Effector CD4-positive, alpha-beta T cell (primary cell): Measurements from ENCODE around the gene ZNF688.
"Not testable (repeated sequence)": the region's sequence is repeated elsewhere in the genome, so short reads cannot be mapped to it uniquely, and the experiment has no call there.

Experiments
- DNase-seq: peaks from one replicate; pipeline ENCODE4 v3.0.0-alpha.2; 2020

ZNF688 gene

GRCh38 chr16:30532285-30533145 lies 39.0 kb downstream of the ZNF688 start:
- DNase-seq, result no peak

DNA sequence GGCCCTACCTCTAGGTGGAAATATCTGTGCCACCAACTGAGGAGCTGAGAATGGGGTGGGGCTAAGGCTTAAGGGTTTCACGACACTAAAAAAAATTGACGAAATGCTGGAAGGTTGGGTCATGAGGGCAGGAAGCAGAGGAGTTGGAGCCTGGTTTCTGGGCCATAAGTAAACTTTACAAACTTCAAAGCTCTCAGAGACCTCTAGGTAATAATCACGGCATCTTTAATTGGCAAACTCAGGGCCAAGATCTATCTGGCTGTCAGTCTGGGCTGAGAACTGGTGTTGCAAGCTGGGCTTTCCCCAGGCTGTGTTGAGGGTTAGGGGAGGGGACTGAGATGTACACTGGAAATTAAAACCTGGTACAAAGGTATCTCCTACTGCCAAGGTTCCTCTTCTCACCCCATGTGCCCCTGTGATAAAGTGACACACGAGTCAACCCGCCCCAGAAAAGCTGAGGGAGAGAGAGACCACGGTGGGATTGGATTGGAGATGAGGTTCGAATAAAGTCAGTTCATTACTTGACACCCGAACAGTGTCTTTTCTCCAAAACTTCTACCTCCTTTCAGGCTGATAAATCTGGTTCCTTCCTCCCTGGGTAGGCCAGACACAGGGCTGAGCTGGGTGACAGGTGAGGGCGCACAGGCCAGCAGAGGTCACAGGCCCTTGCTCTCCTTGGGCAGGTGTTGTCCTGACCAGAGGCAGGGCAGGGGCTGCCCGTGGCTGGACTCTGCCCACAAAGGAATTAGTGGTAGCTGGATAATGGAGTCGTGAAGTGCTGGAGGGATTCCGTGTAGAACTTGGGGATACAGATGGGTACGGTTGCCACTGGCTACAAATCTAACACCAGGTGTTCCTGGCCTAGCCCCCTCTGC lies 41.1 kb downstream of the ZNF688 start:
- DNase-seq, result no peak

GRCh38 chr16:30528799-30529457 lies 42.6 kb downstream of the ZNF688 start:
- no peak for DNase-seq

GRCh38 chr16:30527635-30528178 lies 43.8 kb downstream of the ZNF688 start:
- DNase-seq, result no peak

- DNase-seq, result peak; percentile 82
Observed at GRCh38 chr16:30526823-30527634, 44.5 kb downstream of the ZNF688 start.

- DNase-seq, result no peak
Observed at GRCh38 chr16:30526137-30526822, 45.2 kb downstream of the ZNF688 start, which contains the start of gene ZNF768. Gene ZNF768, minus strand, starts transcription at chr16:30526566. Its CDS starts 153 bp downstream, at chr16:30526413.

DNA sequence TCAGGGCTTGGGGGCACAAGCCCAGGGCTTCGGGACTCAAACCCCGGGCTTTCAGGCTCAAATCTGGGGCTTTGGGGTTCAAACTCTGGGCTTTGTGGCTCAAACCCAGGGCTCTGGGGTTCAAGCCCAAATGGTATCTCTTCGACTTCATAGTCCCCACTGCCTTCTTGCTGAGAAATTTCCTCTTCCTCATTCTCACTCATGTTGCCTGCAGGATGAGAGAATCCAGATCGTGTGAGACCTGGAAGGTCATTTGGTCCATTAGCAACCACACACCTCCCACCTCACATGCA lies 45.7 kb downstream of the ZNF688 start:
- no peak for DNase-seq

DNA sequence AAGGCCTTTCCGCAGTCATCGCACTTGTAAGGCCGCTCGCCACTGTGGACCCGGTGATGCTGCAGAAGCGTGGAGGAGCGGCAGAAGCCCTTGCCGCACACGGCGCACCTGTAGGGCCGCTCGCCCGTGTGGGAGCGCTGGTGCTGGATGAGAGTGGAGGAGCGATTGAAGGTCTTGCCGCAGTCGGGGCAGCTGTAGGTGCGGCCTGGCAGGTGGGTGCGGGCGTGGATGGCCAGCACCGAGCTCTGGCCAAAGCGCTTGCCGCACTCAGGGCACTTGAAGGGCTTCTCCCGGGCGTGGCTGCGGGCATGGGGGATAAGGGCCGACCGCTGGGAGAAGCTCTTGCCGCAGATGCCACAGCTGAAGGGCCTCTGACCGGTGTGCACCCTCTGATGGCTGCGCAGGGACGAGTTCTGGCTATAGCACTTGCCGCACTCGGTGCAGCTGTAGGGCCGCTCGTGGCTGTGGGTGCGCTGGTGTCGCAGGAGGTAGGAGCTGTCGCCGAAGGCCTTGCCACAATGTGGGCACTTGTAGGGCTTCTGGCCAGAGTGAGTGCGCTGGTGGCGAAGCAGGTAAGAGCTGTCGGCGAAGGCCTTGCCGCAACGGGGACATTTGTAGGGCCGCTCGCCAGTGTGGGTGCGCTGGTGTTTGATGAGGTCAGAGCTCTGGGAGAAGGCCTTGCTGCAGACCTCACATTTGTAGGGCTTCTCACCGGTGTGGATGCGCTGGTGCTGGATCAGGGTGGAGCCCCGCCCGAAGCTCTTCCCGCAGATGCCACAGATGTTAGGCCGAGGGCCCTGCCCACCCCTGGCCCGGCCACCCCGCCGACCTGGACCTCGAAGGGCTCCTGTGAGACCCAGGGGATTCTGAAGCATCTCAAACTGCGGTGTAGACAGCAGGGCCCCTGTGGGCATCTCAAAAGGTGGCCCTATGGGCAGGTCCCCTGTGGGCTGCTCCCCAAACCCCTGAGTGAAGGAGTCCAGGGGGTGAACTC lies 46.6 kb downstream of the ZNF688 start:
- no peak for DNase-seq

- DNase-seq, result no peak
Observed at GRCh38 chr16:30523768-30524574, 47.5 kb downstream of the ZNF688 start.

GRCh38 chr16:30522702-30523463 lies 48.6 kb downstream of the ZNF688 start:
- not testable (repeated sequence) for DNase-seq

DNA sequence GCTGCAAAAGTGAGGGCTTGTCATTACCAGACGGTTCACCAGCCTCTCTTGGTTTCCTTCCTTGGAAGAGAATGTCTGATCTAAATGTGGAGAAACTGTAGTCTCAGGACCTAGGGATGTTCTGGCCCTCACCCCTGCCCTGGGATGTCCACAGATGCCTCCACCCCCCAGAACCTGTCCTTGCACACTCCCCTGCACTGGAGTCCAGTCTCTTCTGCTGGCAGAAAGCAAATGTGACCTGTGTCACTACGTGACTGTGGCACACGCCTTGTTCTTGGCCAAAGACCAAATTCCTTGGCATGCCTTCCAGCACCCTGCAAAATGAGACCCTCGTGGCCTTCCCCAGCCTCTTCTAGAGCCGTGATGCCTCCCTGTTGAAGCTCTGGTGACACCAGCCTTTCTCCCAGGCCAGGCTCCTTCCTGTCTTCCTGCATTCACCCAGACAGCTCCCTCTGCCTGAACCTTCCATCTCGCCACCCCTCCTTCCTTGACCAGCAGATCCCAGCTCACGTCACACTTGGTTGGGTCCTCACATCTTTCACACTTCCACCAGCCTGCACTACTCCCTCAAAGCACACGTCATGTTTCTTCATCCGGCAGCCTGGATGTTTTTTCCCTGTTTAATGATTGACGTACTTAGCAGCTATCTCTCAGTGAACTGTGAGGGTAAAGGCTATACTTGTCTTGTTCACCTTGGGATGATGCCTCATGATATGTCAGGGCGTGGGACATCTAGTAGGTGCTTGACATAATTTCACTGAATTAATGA lies 49.5 kb downstream of the ZNF688 start:
- DNase-seq, result no peak

GRCh38 chr16:30521476-30521872 lies 50.0 kb downstream of the ZNF688 start:
- DNase-seq, result no peak
